AG04449 (cell line): ENCODE measurements around the gene UGT2A1.

ENCODE experiments used
- CTCF ChIA-PET: fragments of 350-600 bp; formaldehyde crosslinking; extraction: SDS; loops from one replicate; lab custom pipeline; 2021; ENCODE audit warnings: antibody characterized with exemption; lab: Yijun Ruan, JAX
- POLR2A ChIA-PET: fragments of 400-600, 350-600 bp; formaldehyde crosslinking; extraction: SDS; loops from one replicate; lab custom pipeline; 2020; ENCODE audit warnings: antibody characterized with exemption, inconsistent platforms; lab: Yijun Ruan, JAX
- DNase-seq: peaks from one replicate; pipeline ENCODE4 v3.0.0-alpha.2; 2010; ENCODE audit warnings: low read depth, low spot score
- H3K4me3 ChIP-seq: 2 replicates; pipeline ENCODE4 v1.5.1; 2011; ENCODE audit warnings: low read depth, mild to moderate bottlenecking, control low read depth, low read length
- CTCF ChIP-seq: IDR thresholded peaks from one replicate; pipeline ENCODE4 v1.5.1; 2011; ENCODE audit warnings: mild to moderate bottlenecking, moderate library complexity, low read length, control low read depth, inconsistent platforms; ENCODE audit not compliant: insufficient read depth; ENCODE audit errors: missing control alignments

Gene UGT2A1

GRCh38 chr4:69601065-69601464 lies 52.0 kb downstream of the UGT2A1 start:
- no peak for DNase-seq
- H3K4me3 ChIP-seq = no peak overlapping the region
- POLR2A ChIA-PET = no interaction called here
- TF ChIP-seq CTCF = no peak
- CTCF ChIA-PET = no interaction called here

GRCh38 chr4:69600013-69600412 lies 53.0 kb downstream of the UGT2A1 start:
- TF ChIP-seq CTCF = no peak
- no peak overlapping the region for H3K4me3 ChIP-seq
- ChIA-PET POLR2A (no interaction called here), CTCF (no interaction called here)
- no peak for DNase-seq

- TF ChIP-seq CTCF = no peak
- POLR2A ChIA-PET = no interaction called here
- CTCF ChIA-PET = no interaction called here
- no peak overlapping the region for H3K4me3 ChIP-seq
- no peak for DNase-seq
Observed at GRCh38 chr4:69594382-69594781, 58.7 kb downstream of the UGT2A1 start.

- H3K4me3 ChIP-seq = no peak overlapping the region
- no peak for DNase-seq
- no peak for TF ChIP-seq CTCF
- ChIA-PET POLR2A (no interaction called here), CTCF (no interaction called here)
Observed at GRCh38 chr4:69591364-69591763, 61.7 kb downstream of the UGT2A1 start.

- H3K4me3 ChIP-seq = no peak overlapping the region
- POLR2A ChIA-PET = no interaction called here
- CTCF ChIA-PET = no interaction called here
- no peak for TF ChIP-seq CTCF
- DNase-seq = no peak
Observed at GRCh38 chr4:69589884-69590283, 63.2 kb downstream of the UGT2A1 start.

- ChIA-PET POLR2A (no interaction called here), CTCF (no interaction called here)
- no peak for DNase-seq
- TF ChIP-seq CTCF = no peak
- H3K4me3 ChIP-seq = no peak overlapping the region
Observed at GRCh38 chr4:69584135-69584534, 68.9 kb downstream of the UGT2A1 start.
